SK-N-SH (cell line): Measurements from ENCODE around the gene OR7G1. TPM values are rescaled to one million over a fixed set of nuclear protein-coding genes. Genes with fewer than 3 reads are reported as not detected.

ENCODE experiments used
- CTCF ChIA-PET: fragments of 300-600, 350-600 bp; formaldehyde crosslinking; extraction: SDS; loops from one replicate; lab custom pipeline; 2021; lab: Yijun Ruan, JAX
- POLR2A ChIA-PET: fragments of 350-600 bp; sonication (Branson Sonifier 250); formaldehyde crosslinking; extraction: SDS; loops from one replicate; lab custom pipeline; 2020; ENCODE audit warnings: antibody characterized with exemption, inconsistent platforms; lab: Yijun Ruan, JAX
- DNase-seq: peaks from one replicate; pipeline ENCODE4 v3.0.0; 2012
- H2AFZ ChIP-seq: fragments of 200-600 bp; sonication (generic); 2 replicates; pipeline ENCODE4 v1.8.1; 2016; ENCODE audit warnings: antibody characterized with exemption, mild to moderate bottlenecking, low read depth
- H3F3A ChIP-seq: fragments of 200-600 bp; sonication (generic); replicated peaks from 2 replicates; pipeline ENCODE3; 2016; ENCODE audit warnings: antibody characterized with exemption, mild to moderate bottlenecking; ENCODE audit not compliant: insufficient read depth
- H3K27ac ChIP-seq, 2 experiments: fragments of 200-500 bp in 1 of 2; fragments of 200-600 bp in 1 of 2; sonication (Bioruptor generic) in 1 of 2; sonication (generic), shearing (Covaris generic) in 1 of 2; 2 replicates each; pipeline versions ENCODE4 v1.5.1 to v1.6.1; 2014 to 2016; ENCODE audit warnings: low read depth in 2 of 2, inconsistent platforms in 1 of 2, low read length in 1 of 2, mild to moderate bottlenecking in 1 of 2, mixed read lengths in 1 of 2
- H3K27me3 ChIP-seq: fragments of 200-600 bp; sonication (generic), shearing (Covaris generic); 2 replicates; pipeline ENCODE4 v1.6.1; 2016; ENCODE audit warnings: mixed run types; ENCODE audit not compliant: insufficient read depth
- H3K36me3 ChIP-seq, 2 experiments: fragments of 200-500 bp in 1 of 2; fragments of 200-600 bp in 1 of 2; sonication (Bioruptor generic) in 1 of 2; sonication (generic) in 1 of 2; replicated peaks in 1 of 2; 2 replicates each; pipeline versions ENCODE3 to v1.5.1; 2014 to 2016; ENCODE audit warnings: low read length in 1 of 2, mild to moderate bottlenecking in 1 of 2; ENCODE audit not compliant: insufficient read depth in 2 of 2, control insufficient read depth in 1 of 2
- H3K4me1 ChIP-seq, 2 experiments: fragments of 200-500 bp in 1 of 2; fragments of 200-600 bp in 1 of 2; sonication (Bioruptor generic) in 1 of 2; sonication (generic), shearing (Covaris generic) in 1 of 2; 2 replicates each; pipeline versions ENCODE4 v1.5.1 to v1.6.1; 2014 to 2016; ENCODE audit warnings: low read depth in 1 of 2, low read length in 1 of 2, mixed run types in 1 of 2; ENCODE audit not compliant: insufficient read depth in 2 of 2, control insufficient read depth in 1 of 2
- H3K4me2 ChIP-seq: fragments of 200-600 bp; sonication (generic), shearing (Covaris generic); 2 replicates; pipeline ENCODE4 v1.6.1; 2017; ENCODE audit warnings: mixed run types
- H3K4me3 ChIP-seq, 2 experiments: fragments of 200-500 bp in 1 of 2; fragments of 200-600 bp in 1 of 2; sonication (Bioruptor generic) in 1 of 2; sonication (generic), shearing (Covaris generic) in 1 of 2; 2 replicates each; pipeline versions ENCODE4 v1.5.1 to v1.8.1; 2014 to 2016; ENCODE audit warnings: low read depth in 2 of 2, inconsistent platforms in 1 of 2, low read length in 1 of 2, mild to moderate bottlenecking in 1 of 2, mixed read lengths in 1 of 2, moderate library complexity in 1 of 2
- H3K79me2 ChIP-seq: fragments of 200-600 bp; sonication (generic); 2 replicates; pipeline ENCODE4 v1.8.1; 2017; ENCODE audit warnings: mild to moderate bottlenecking; ENCODE audit not compliant: insufficient read depth
- H3K9ac ChIP-seq: fragments of 200-600 bp; sonication (generic); 2 replicates; pipeline ENCODE4 v1.6.1; 2017; ENCODE audit warnings: mixed run types
- H3K9me2 ChIP-seq: fragments of 200-600 bp; sonication (generic); 2 replicates; pipeline ENCODE4 v1.6.1; 2017; ENCODE audit warnings: mixed run types
- H3K9me3 ChIP-seq: fragments of 200-600 bp; sonication (generic); 2 replicates; pipeline ENCODE4 v1.6.1; 2017; ENCODE audit warnings: mixed run types, mild to moderate bottlenecking, moderate library complexity
- H4K20me1 ChIP-seq: fragments of 200-600 bp; sonication (generic); 2 replicates; pipeline ENCODE4 v1.6.1; 2017; ENCODE audit warnings: mild to moderate bottlenecking, mixed run types; ENCODE audit not compliant: insufficient read depth
- ELF1 ChIP-seq: IDR thresholded peaks from 2 replicates; pipeline ENCODE4 v1.4.0; 2012
- EP300 ChIP-seq, 2 experiments: IDR thresholded peaks; 2 replicates each; pipeline versions ENCODE4 v1.4.0 to v1.6.1; 2012; ENCODE audit warnings: borderline replicate concordance in 1 of 2, low read depth in 1 of 2, low read length in 1 of 2
- EZH2phosphoT487 ChIP-seq: fragments of 200-600 bp; sonication (generic); IDR thresholded peaks from 2 replicates; pipeline ENCODE4 v1.6.1; 2017; ENCODE audit warnings: low read depth, mixed run types, mild to moderate bottlenecking, antibody characterized with exemption, moderate library complexity, borderline replicate concordance
- FOXJ3 ChIP-seq: sonication (generic); formaldehyde crosslinking; IDR thresholded peaks from 2 replicates; pipeline ENCODE4 v1.5.1; 2020; ENCODE audit warnings: mild to moderate bottlenecking, missing genetic modification reagents
- FOXM1 ChIP-seq: IDR thresholded peaks from 2 replicates; pipeline ENCODE4 v1.4.0; 2012; ENCODE audit warnings: low read depth, mild to moderate bottlenecking
- GABPA ChIP-seq: IDR thresholded peaks from 2 replicates; pipeline ENCODE4 v1.4.0; 2012; ENCODE audit warnings: low read depth, mild to moderate bottlenecking
- MAX ChIP-seq: IDR thresholded peaks from 2 replicates; pipeline ENCODE4 v1.4.0; 2012; ENCODE audit warnings: low read depth
- NFIC ChIP-seq: IDR thresholded peaks from 2 replicates; pipeline ENCODE4 v1.4.0; 2012; ENCODE audit warnings: borderline replicate concordance
- PBX3 ChIP-seq: IDR thresholded peaks from 2 replicates; pipeline ENCODE4; 2012
- POLR2AphosphoS5 ChIP-seq: IDR thresholded peaks from 2 replicates; pipeline ENCODE4 v1.6.1; 2012; ENCODE audit warnings: low read depth, low read length
- RAD21 ChIP-seq: IDR thresholded peaks from 2 replicates; pipeline ENCODE4 v1.6.1; 2012; ENCODE audit warnings: mild to moderate bottlenecking, low read length
- REST ChIP-seq: IDR thresholded peaks from 2 replicates; pipeline ENCODE4 v1.6.1; 2012; ENCODE audit warnings: mild to moderate bottlenecking, low read depth, low read length, moderate library complexity
- SIN3A ChIP-seq: IDR thresholded peaks from 2 replicates; pipeline ENCODE4 v1.6.1; 2012; ENCODE audit warnings: low read depth, mild to moderate bottlenecking, low read length, moderate library complexity, borderline replicate concordance
- SMC3 ChIP-seq: IDR thresholded peaks from 2 replicates; pipeline ENCODE4 v1.6.1; 2012; ENCODE audit warnings: low read depth, low read length, improper control_type of control experiment
- TEAD4 ChIP-seq: IDR thresholded peaks from 2 replicates; pipeline ENCODE4 v1.4.0; 2012; ENCODE audit warnings: mild to moderate bottlenecking, borderline replicate concordance; ENCODE audit not compliant: insufficient read depth
- USF2 ChIP-seq: fragments of 150-350 bp; IDR thresholded peaks from 2 replicates; pipeline ENCODE4 v1.6.1; 2017; ENCODE audit warnings: antibody characterized with exemption, low read length, low read depth, borderline replicate concordance
- YY1 ChIP-seq: IDR thresholded peaks from 2 replicates; pipeline ENCODE4 v1.4.0; 2012; ENCODE audit warnings: low read depth, mild to moderate bottlenecking
- WGBS: methylation state at CpG from one replicate; pipeline ENCODE4 v1.1.6; 2017; ENCODE audit warnings: low lambda C conversion rate; 5-methylcytosine and 5-hydroxymethylcytosine counted together
- polyA plus RNA-seq, 3 experiments: library from polyadenylated mRNA; depleted of rRNA; stranded (reverse); fragments of >200 nt; gene quantifications; 2 replicates each; pipeline ENCODE4 v1.2.3, GENCODE V29; 2012

OR7G1 gene
- polyA plus RNA-seq, 1 of the 3 experiments (the other 2 are of a cell fraction) = not detected

GRCh38 chr19:9165261-9165660 lies 49.7 kb upstream of the OR7G1 start:
- no peak overlapping the region for H3K27ac ChIP-seq
- H3K4me3 ChIP-seq = no peak overlapping the region
- H3K9me2 ChIP-seq = no peaks in the 10 kb centered on the region
- no peaks in the 10 kb centered on the region for H3K27me3 ChIP-seq
- POLR2A ChIA-PET = no interaction called here
- no peak overlapping the region for H2AFZ ChIP-seq
- H4K20me1 ChIP-seq = no peaks in the 10 kb centered on the region
- no peak for TF ChIP-seq FOXJ3 (CRISPR knock-in tag)
- no peak for TF ChIP-seq MAX
- TF ChIP-seq YY1 = no peak
- no peak for TF ChIP-seq TEAD4
- TF ChIP-seq FOXM1 = no peak
- TF ChIP-seq NFIC = no peak
- no peak for TF ChIP-seq REST
- TF ChIP-seq USF2 = no peak
- TF ChIP-seq RAD21 = no peak
- TF ChIP-seq EZH2phosphoT487 = no peak
- no peak for TF ChIP-seq EP300 (IDR thresholded peaks at IDR 0.05; ENCODE audit: borderline replicate concordance in 1 of 2, low read depth in 1 of 2, low read length in 1 of 2)
- no peak for TF ChIP-seq ELF1
- no peak for TF ChIP-seq GABPA
- TF ChIP-seq SIN3A = no peak
- no peak for TF ChIP-seq PBX3
- no peak for TF ChIP-seq POLR2AphosphoS5
- no peak for TF ChIP-seq SMC3
- DNase-seq = no peak
- WGBS = 93% methylated on average over 3 of the region's 3 CpGs
- CTCF ChIA-PET = no interaction called here
- H3K9ac ChIP-seq = no peak overlapping the region
- H3K79me2 ChIP-seq = no peaks in the 10 kb centered on the region; the same call in 1 of the 2 replicates
- no peaks in the 10 kb centered on the region for H3K4me1 ChIP-seq
- H3F3A ChIP-seq = no peaks in the 10 kb centered on the region
- peaks cover 34 to 49% of the 10 kb centered on the region in 2 experiments for H3K36me3 ChIP-seq
- H3K9me3 ChIP-seq = no peaks in the 10 kb centered on the region
- H3K4me2 ChIP-seq = no peak overlapping the region
